ENCODE measurements around the gene MAP2K7. TPM values are rescaled to one million over a fixed set of nuclear protein-coding genes. Genes with fewer than 3 reads are reported as not detected.
A peak's percentile ranks its signal among the peaks of the same experiment; 100 is the strongest.

MAP2K7 gene
- total RNA-seq, 1 experiment from 2014 or later = 39.4 TPM

GRCh38 chr19:7918615-7919421 is 15.1 kb downstream of the MAP2K7 start (continued):
- TF ChIP-seq NR2C2 (CRISPR knock-in tag; IDR thresholded peaks at IDR 0.05) (no peak), AR (CRISPR knock-in tag; IDR thresholded peaks at IDR 0.05) (no peak), SMAD4 (CRISPR knock-in tag; IDR thresholded peaks at IDR 0.05) (no peak), RORB (CRISPR knock-in tag; IDR thresholded peaks at IDR 0.05) (no peak), FOXP4 (CRISPR knock-in tag; IDR thresholded peaks at IDR 0.05) (no peak), ZNF671 (CRISPR knock-in tag; IDR thresholded peaks at IDR 0.05) (no peak)

GRCh38 chr19:7919610-7920518 is 16.2 kb downstream of the MAP2K7 start, which contains the start of gene SNAPC2:
Gene SNAPC2 (plus strand): TSS chr19:7920338. CDS start chr19:7920367, 29 bp downstream.
- ATAC-seq = peak; percentile 50
- peak within 1 kb of the TSS; percentile 76 for H3K27ac Mint-ChIP-seq
- H3K27me3 Mint-ChIP-seq (ENCODE audit: low read depth) = peaks cover 49% of the 10 kb centered on the region
- ChIA-PET POLR2A (interaction anchor here (0.5 to 2.0 kb wide), 5 partner anchors 24 to 62 kb away, joined by 3 to 6 read pairs (median 3); partner anchors contain the start of gene TIMM44), CTCF (interaction anchor here (0.6 to 7.2 kb wide), 26 partner anchors 10 to 471 kb away, joined by 3 to 92 read pairs (median 8); partner anchors contain the start of genes LRRC8E, MAP2K7, RAB11B and TIMM44)
- peak; percentile 98 for DNase-seq (ENCODE audit: low spot score)
- H3K4me1 Mint-ChIP-seq = peaks cover 8% of the 10 kb centered on the region
- H3K36me3 Mint-ChIP-seq = no peaks in the 10 kb centered on the region
- H3K4me3 Mint-ChIP-seq = peak within 1 kb of the TSS; percentile 75
- no peaks in the 10 kb centered on the region for H3K9me3 Mint-ChIP-seq
- peak; percentile 31 for TF ChIP-seq USF2 (CRISPR knock-in tag; IDR thresholded peaks at IDR 0.05)
- peak; percentile 91; the same call in 1 of the 2 replicates for TF ChIP-seq ZNF138 (CRISPR knock-in tag; conservative IDR thresholded peaks at IDR 0.05)
- TF ChIP-seq SP1 (CRISPR knock-in tag; conservative IDR thresholded peaks at IDR 0.05) = peak; percentile 99
- TF ChIP-seq MLX (CRISPR knock-in tag; IDR thresholded peaks at IDR 0.05) = no peak
- peak; percentile 26; the same call in 1 of the 2 replicates for TF ChIP-seq CREM (CRISPR knock-in tag; IDR thresholded peaks at IDR 0.05)
- TF ChIP-seq CBFB (CRISPR knock-in tag; IDR thresholded peaks at IDR 0.05; ENCODE audit: low read depth) = 0 out of 2 replicates have a peak, but pooled peaks have one; percentile 68
- no peak for TF ChIP-seq NR1H2 (CRISPR knock-in tag; IDR thresholded peaks at IDR 0.05)
- peak; percentile 81; the same call in 1 of the 2 replicates for TF ChIP-seq NR3C1 (CRISPR knock-in tag; conservative IDR thresholded peaks at IDR 0.05; ENCODE audit: low read depth)
- TF ChIP-seq HMGXB4 (CRISPR knock-in tag; IDR thresholded peaks at IDR 0.05) = peak; percentile 81
- no peak for TF ChIP-seq STAT6 (CRISPR knock-in tag; conservative IDR thresholded peaks at IDR 0.05; ENCODE audit: low read depth)
- peak; percentile 38; the same call in 1 of the 2 replicates for TF ChIP-seq FOXK1 (CRISPR knock-in tag; IDR thresholded peaks at IDR 0.05)
- TF ChIP-seq CREB1 (CRISPR knock-in tag; IDR thresholded peaks at IDR 0.05) = 0 out of 2 replicates have a peak, but pooled peaks have one; percentile 22
- TF ChIP-seq MYBL2 (CRISPR knock-in tag; IDR thresholded peaks at IDR 0.05) = no peak
- no peak for TF ChIP-seq ZSCAN18 (CRISPR knock-in tag; IDR thresholded peaks at IDR 0.05)
- no peak for TF ChIP-seq SOX15 (CRISPR knock-in tag; IDR thresholded peaks at IDR 0.05)
